HG02938 (cell line): ENCODE data around the gene GGCX.
"Not testable (repeated sequence)": the region's sequence is repeated elsewhere in the genome, so short reads cannot be mapped to it uniquely, and the experiment has no call there.

ENCODE experiments used
- ATAC-seq: cut with Tn5 transposase; IDR thresholded peaks from one replicate; pipeline ENCODE4 v1.9.1; 2021; ENCODE audit warnings: mild to moderate bottlenecking, moderate library complexity; ENCODE audit not compliant: unreplicated experiment

GGCX gene

GRCh38 chr2:85577063-85577385 lies 15.7 kb upstream of the GGCX start:
- no peak for ATAC-seq

- ATAC-seq, result no peak
Observed at GRCh38 chr2:85575739-85576138, 14.4 kb upstream of the GGCX start.

GRCh38 chr2:85566265-85566664 lies 5.0 kb upstream of the GGCX start:
- ATAC-seq, result no peak

- no peak for ATAC-seq
Observed at GRCh38 chr2:85564144-85564563, 2.9 kb upstream of the GGCX start.

GRCh38 chr2:85560812-85561279 lies 447 bp downstream of the GGCX start:
- peak; percentile 7 for ATAC-seq

GRCh38 chr2:85560403-85560726 lies 928 bp downstream of the GGCX start:
- ATAC-seq, result not testable (repeated sequence)

- no peak for ATAC-seq
Observed at GRCh38 chr2:85558160-85558559, 3.1 kb downstream of the GGCX start.

- ATAC-seq, result no peak
Observed at GRCh38 chr2:85557130-85557529, 4.2 kb downstream of the GGCX start.

- no peak for ATAC-seq
Observed at GRCh38 chr2:85554980-85555612, 6.2 kb downstream of the GGCX start.

- no peak for ATAC-seq
Observed at GRCh38 chr2:85553184-85553583, 8.1 kb downstream of the GGCX start.

- no peak for ATAC-seq
Observed at GRCh38 chr2:85551698-85552678, 9.3 kb downstream of the GGCX start.

GRCh38 chr2:85550486-85550885 lies 10.8 kb downstream of the GGCX start:
- ATAC-seq, result no peak

GRCh38 chr2:85549826-85550225 lies 11.5 kb downstream of the GGCX start:
- ATAC-seq, result no peak

GRCh38 chr2:85549095-85549494 lies 12.2 kb downstream of the GGCX start:
- no peak for ATAC-seq

- ATAC-seq, result no peak
Observed at GRCh38 chr2:85548608-85548900, 12.7 kb downstream of the GGCX start.

- no peak for ATAC-seq
Observed at GRCh38 chr2:85547859-85548607, 13.3 kb downstream of the GGCX start.

- no peak for ATAC-seq
Observed at GRCh38 chr2:85547089-85547858, 14.0 kb downstream of the GGCX start.

- ATAC-seq, result no peak
Observed at GRCh38 chr2:85545780-85546240, 15.5 kb downstream of the GGCX start.

GRCh38 chr2:85544915-85545779 lies 16.1 kb downstream of the GGCX start:
- ATAC-seq, result not testable (repeated sequence)

GRCh38 chr2:85544254-85544691 lies 17.0 kb downstream of the GGCX start:
- ATAC-seq, result not testable (repeated sequence)
